GM13977 (cell line): ENCODE results near the gene ZNF738.
A peak's percentile ranks its signal among the peaks of the same experiment; 100 is the strongest.

Experiments used
- DNase-seq: peaks from one replicate; pipeline ENCODE4 v3.0.0; 2012; ENCODE audit warnings: low spot score
- CTCF ChIP-seq: IDR thresholded peaks from 2 replicates; pipeline ENCODE4 v1.5.1; 2012; ENCODE audit warnings: mild to moderate bottlenecking, control low read depth; ENCODE audit not compliant: insufficient read depth; ENCODE audit errors: extremely low read depth, missing control alignments
- in situ Hi-C: fragments of 300-500 bp; cut with MboI; formaldehyde crosslinking; loops from one replicate; pipeline ENCODE4 v1.12.0; 2022; ENCODE audit warnings: low sequenced_read_pairs, low pct_unique_long_range_greater_than_20kb, mixed read lengths, inconsistent platforms; ENCODE audit not compliant: unreplicated experiment

The ZNF738 gene

GRCh38 chr19:21362291-21362690, 3.5 kb downstream of the ZNF738 start:
- no peak for TF ChIP-seq CTCF
- no peak for DNase-seq
- in situ Hi-C loops: no loop called here

GRCh38 chr19:21383980-21384582, 25.3 kb downstream of the ZNF738 start:
- in situ Hi-C loops: no loop called here
- TF ChIP-seq CTCF: no peak
- no peak for DNase-seq

GRCh38 chr19:21396121-21396520, 37.3 kb downstream of the ZNF738 start:
- DNase-seq: no peak
- no peak for TF ChIP-seq CTCF
- in situ Hi-C loops: no loop called here

- DNase-seq: peak; percentile 81
- TF ChIP-seq CTCF: no peak
- in situ Hi-C loops: no loop called here
Observed at GRCh38 chr19:21396893-21397572, 38.2 kb downstream of the ZNF738 start, which contains the start of gene ZNF493. Gene ZNF493 (plus strand): TSS chr19:21397133. CDS start chr19:21397238, 105 bp downstream.

GRCh38 chr19:21398851-21399250, 40.1 kb downstream of the ZNF738 start:
- no peak for TF ChIP-seq CTCF
- DNase-seq: no peak
- in situ Hi-C loops: no loop called here

- TF ChIP-seq CTCF: no peak
- DNase-seq: no peak
- in situ Hi-C loops: no loop called here
Observed at GRCh38 chr19:21402303-21402985, 43.6 kb downstream of the ZNF738 start.
